Measurements from ENCODE around the gene INF2.

INF2 gene

DNA sequence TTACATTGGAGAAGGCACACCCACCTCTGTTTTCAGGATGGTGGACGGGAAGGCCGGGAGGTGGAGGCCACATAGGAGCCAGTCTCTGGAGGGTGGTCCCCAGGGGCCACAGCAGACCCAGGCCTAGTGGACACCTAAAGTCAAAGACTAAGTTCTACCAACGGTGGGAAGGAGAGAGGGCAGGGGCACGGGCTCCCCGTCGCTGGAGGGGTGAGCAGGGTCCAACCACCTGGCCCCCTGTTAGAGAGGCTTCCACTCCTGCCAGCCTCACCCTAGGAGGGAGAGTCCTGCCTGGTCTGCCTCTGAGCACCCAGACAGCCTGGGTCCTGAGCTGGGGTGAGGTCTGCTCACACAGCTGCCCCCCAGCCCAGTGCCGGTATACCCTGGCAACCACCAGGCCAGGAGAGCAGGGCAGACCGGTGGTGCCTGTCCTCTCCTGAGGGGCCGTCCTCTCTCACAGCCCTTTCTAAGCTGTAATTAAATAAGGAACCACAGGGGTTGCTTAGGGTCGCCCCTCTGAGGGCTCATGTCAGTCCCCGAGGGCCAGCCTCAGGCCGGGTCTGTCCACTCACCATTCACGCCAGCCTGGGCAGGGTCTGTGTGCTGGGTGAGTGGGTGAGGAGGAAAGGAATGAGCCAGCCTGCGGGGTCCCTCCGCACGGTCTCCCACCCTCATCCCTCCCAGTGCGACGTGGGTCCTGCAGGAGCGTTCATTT lies 2.3 kb downstream of the INF2 start:
- no peak for DNase-seq

DNA sequence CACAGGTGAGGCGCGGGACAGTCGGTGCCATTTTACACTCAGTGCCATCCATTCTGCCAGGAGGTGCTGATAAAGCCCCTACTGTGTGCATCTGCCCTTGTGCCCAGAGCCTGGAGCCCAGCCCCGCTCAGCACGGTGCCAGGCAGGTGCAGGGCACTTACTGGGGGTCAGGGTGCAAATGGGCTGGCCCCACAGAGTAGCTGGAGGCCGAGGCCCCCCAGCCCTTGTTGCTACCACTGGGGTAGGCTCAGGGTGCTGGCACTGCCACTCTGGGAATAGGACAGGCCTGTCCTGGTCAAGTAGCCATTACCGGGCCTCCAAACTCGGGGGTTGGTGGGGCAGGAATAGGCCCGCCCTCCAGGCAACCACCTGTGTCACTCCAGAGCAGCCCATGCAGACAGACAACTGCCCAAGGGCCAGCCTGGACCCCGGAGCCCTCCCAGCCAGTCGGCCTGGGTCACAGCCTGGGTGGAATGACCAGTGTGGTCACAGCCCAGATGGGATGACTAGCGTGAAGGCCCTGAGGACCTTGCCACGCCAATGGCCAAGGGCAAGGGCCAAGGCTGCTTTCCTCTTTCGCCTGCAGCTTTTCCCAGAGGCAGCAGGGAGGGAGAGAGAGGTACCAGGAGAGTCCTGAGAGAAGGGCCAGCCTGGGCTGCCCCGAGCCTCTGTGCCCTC lies 3.0 kb downstream of the INF2 start:
- DNase-seq = no peak

DNA sequence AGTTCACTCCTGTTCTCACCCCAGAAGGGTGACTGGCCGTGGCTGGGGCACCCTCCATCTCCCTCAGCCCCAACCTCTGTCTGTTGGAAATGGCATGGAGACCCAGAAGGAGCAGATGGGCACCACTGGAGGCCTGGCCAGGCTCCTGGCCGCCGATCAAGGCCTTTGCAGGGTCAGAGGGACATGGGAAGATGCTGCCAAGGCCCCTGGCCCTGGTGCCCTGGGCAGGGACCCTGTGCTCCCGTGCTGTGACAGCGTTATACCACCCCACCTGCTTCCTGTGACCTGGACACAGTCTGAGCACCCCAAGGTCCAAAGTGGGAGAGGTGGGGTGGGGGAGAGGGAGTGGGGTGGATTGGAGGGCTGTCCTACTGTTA lies 3.5 kb downstream of the INF2 start:
- no peak for DNase-seq

DNA sequence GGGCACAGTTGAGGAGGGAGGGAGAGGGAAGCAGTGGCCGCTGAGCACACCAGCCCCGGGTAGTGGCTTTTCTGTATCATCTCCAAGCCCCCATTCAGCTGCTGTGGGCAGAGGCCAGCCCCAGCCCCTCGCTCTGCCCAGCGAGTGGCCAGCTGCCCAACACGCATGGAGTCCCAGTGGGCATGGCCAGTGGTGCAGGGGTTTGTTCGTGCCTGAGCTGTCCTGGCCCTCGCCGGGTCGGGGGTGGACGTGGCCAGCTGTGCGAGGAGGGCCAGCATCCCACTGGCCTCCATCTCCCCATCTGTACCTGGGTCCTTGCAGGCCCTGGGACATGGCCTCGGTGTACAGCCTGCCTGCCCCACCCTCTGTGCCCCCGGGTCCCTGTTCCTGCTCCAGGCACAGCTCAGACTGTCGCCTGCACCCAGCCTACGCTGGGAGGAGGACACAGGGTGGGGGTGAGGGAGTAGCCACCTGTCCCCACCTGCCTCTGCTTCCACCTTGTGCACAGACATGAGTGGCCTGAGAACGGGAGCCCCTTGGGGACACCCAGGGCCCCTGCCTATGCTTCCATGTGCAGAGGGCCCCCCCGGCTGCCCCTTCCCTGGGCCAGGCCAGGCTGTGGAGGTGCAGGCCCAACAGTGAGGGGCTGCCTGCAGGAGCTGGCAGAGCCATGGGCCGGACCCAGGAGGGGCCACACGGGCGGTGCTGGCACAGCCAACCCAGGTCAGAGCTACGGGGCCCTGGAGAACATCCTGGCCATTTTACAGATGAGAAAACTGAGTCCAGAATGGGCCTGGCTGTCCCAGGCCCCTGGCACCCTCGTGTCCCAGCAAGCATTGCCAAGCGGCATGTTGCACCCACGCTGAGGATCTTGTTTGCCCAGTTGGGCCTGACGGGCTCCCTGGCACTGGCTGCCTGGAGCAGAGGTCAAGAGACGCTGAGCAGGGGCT lies 4.3 kb downstream of the INF2 start:
- no peak for DNase-seq

DNA sequence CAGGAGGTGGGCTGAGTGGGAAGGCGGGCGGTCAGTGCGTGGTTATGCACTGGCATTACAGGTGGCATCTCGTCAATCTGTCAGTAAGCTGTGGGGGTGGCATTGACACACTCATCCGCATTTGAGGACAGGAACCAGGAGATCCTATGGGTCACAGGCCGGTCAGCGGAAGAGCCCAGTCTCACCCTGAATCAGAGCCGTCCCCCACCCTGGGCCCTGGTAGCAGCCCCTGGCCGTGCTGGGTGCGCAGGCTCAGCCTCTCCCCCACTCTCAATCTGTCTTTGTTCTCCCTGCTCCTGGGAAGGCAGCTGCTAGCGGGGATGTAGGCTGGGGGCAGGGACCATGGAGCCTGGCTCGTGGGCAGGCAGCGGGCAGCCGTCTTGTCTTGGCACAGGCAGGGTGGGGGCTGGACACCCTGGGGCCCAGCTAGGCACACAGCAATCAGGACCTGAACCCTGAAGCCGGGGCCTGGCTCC lies 5.1 kb downstream of the INF2 start:
- peak; percentile 84 for DNase-seq

DNA sequence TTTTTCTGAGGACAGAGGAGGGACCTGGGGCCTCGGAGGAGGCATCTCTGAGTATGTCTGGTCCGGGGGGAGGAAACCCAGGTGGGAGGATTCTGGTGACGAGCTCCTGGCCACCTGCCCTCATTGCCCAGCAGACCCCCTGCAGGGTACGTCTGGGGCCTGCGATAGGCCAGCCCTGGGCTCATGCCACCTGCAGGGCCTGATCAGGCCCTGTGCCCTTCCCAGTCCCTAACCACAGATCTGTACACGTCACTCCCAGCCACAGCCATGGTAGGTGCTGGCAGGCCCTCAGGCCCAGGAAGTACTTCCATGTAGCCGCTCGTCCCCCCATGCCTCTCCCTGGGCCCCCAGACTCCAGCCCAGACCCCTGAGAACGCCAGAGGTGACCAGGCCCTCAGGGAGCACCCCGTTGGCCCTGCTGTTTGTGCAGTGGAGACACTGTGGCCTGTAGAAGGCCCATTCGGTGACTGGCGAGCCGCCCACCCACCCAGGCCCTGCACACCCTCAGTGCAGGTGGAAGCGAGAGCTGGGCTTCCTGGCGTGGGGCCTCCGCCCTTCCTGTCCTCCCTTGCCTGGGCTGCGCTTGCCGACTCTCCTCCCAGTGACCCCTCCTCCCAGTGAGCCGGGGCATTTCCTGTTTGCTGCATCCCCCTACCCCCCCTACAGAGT lies 5.7 kb downstream of the INF2 start:
- peak; percentile 64 for DNase-seq

DNA sequence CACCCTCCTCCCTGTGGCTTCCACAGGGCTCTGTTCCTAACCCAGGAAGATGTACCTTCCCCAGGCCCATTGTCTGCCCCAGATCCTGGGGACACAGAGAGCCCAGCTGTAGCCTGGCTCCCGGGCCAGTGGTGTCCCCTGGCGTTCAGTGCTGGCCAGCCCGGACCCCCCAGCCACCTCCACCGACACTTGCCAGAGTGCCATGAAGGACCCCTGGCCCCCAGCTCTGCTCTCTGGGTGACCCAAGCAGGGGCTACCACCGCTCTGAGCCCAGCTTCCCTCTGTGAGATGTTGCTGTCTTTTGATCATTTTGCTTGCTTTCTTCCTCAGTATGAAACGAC lies 6.2 kb downstream of the INF2 start:
- DNase-seq = no peak

DNA sequence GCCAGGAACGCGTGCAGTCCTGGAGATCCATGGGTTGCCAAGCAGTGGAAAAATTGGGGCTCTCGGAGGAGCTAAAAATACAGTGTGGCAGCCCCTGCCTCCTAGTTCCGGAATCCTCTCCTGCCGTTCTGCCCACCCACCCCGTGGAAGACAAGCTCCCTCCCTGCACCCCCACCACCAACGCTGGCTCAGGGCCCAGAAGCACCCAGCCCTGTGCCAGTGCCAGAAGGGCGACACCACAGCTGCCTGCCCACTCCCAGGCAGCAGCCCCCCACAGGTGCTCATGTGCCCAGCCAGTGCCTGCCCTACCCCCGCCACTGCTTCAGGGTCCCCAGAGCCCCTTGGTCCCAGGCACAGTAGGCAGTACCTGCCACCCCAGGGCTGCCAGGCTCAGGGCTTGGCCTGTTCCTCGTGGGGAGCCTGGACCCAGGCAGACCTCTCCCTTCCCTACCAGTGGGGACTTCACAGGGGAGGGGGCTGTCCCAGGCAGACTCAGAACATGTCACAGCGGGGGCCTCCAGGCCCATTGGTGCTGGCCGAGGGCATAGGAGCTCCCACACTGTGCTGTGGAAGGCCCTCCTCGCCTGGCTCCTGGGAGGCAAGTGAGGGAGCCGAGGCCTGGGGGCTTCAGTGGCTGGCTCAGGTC lies 7.4 kb downstream of the INF2 start:
- DNase-seq = peak; percentile 55

DNA sequence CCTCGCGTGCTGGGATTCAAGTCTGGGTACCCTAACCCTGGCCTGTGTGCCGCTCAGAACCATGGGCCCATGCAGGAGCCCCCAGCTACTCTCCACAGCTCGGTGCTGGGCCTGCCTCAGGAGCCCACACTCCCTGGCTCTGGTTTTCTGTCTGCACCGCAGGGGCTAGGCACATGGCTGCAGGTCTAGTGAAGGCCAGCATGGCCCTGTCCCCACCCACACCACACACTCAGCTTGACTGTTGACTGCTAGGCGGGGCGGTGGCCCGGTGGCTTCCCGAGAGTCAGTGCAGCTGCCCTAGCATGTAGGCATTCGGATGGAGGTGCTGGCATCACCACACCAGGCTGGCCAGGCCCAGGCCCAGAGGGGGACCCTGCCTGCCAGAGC lies 7.9 kb downstream of the INF2 start:
- no peak for DNase-seq

DNA sequence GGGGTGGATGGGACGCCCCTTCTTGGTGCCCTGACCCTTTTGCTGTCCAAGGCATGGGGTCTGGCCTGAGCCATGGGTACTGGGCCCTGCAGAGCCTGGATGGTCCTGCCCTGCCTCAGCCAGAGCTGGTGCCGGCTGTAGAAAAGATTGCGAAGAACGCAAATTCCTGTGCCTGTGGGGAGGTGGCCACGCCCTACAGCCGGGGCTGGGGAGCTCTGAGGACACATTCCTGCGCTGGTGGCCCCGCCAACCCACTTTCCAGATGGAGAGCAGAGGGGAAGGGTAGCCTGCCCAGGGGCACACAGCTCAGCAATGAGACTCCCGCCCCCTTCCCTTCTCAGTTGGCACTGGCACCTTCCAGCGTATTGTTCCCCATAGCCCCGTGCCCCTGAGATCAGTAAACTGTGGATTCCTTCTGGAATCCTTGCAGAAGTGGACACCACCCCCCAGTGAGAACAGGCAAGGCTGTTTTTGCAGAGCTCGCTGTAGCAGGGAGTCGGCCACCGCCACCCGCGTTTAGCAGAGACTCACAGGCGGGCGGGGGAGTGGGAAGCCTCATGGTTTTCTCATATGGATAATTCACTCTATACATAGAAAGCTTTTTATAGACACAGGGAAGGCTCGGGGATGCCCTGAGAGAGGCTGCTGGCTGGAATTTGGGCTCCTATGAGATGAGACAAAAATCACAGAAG lies 8.6 kb downstream of the INF2 start:
- DNase-seq = no peak

DNA sequence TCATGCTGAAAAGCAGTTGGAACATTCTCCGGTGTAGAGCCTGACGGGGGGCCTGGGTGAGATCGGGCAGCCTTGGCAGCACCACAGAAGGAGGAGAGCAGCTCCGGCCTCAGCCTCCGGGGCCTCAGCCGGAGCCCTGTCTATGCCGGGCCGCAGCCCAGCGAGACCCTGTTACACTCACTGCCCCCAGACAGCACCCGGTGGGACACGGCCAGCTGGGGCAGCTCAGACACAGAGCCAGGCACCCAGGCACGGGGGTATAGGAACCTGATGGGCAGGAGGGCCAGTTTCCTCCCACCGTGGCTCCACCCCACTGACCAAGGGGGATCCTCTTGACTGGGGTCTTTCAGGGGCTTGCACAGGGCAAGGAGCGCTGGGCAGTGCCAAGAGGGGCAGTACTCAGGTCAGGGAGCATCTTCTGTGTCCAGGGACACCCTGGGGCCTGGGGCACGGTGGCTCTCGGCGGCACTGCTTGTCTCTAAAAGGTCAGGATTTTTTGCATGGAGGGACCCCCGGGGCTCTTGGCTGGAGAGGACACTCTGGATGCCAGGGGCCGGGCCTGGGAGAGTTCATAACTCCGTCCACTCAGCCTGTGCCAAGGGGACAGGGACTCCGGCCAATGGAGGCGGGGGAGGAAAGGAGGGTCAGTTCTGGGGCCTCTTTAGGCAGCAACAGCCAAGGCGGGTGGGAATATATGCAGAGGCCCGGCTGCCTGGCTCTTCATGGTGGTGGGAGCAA lies 9.4 kb downstream of the INF2 start:
- DNase-seq = no peak

DNA sequence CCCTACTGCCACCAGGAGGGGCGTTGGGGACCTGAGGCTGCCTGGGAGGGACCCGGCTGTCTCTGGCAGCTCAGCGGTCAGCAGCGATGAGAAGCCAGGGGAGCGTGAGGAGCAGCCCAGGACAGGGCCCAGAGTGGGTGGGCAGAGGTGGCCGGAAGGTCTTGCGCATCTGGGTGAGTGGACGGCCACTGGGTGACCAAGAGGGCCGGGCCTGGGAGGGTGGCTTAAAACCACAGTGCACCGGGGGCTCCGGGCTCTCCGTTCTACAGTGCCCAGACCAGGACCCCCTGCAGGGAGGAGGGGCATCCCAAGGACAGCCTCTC lies 10.0 kb downstream of the INF2 start:
- no peak for DNase-seq

DNA sequence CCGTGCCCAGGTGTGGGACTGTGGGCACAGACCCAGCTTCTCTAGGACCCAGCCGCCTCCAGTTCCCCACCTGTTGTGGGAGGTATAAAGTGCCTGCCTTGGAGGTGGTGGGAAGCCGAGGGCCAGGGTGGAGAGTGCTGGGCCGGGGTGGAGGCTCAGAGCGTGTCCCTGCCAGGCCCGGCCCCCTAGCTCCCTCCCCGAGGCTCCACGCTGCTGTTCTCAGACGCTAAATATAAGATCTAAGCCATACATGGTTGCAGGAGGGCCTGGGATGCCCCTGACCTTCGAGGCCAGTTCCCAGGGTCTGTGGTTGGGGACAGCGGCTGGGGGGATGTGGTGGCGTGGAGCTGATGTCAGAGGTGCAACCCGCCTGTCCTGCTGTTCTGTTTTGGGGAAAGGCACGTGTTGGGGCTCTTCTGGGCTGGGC lies 10.8 kb downstream of the INF2 start:
- no peak for DNase-seq

DNA sequence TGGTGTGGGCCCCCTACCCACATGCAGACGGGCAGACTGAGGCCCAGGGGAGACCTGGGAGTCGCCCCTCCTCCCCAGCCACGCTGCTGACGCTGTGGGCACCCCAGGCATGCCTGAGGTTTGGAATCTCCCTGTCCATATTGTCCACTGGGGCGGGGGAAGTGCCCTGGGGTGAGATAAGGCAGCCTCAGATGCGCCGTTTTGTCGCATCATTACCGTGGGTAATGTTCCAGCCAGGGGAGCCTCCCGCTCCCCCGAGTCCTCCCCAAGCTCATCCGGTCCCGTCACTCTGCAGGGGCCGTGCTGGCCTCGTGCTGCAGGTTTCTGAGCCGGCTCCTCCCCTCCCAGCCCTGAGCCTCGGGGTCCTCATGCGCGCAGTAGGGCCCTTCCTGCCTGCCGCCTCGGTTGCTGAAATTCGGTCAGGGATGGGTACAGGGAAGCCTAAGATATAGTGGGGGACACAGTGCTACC lies 11.4 kb downstream of the INF2 start:
- DNase-seq = no peak

DNA sequence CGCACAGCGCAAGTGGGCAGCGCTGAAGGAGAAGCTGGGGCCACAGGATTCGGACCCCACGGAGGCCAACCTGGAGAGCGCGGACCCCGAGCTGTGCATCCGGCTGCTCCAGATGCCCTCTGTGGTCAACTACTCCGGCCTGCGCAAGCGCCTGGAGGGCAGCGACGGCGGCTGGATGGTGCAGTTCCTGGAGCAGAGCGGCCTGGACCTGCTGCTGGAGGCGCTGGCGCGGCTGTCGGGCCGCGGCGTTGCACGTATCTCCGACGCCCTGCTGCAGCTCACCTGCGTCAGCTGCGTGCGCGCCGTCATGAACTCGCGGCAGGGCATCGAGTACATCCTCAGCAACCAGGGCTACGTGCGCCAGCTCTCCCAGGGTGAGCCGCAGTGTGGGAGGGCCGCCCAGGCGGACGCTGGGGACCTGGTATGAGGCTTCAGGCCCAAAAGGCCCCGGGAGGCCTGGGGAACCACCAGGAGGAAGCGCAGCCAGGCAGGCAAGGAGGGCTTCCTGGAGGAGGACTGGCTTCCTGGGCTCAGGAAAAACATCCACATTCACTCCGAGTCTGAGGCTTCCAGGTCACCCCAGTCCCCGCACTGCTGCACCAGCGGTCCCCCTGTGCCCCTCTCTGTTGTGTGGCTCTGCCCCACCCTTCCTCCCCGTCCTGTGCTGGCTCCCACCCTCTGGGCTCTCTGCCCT lies 12.1 kb downstream of the INF2 start:
- DNase-seq = no peak

DNA sequence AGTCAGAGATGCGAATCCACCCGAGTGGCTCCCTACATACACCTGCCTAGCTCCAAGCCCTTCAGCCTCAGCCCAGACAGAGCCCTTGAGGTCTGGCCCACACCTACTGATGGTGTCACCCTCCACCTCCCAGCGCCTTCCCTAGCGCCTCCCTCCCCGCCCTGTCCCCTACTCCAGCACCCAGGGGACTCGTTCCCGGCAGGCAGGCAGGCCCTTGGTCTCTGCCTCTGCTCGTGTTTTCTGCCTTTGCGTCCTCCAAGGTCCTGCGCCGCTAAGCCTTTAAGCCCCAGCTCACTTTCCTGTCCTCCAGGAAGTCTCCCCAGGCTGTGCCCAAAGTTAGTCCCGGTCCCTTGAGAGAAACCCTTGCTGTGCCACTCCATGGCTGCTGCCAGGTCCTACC lies 12.7 kb downstream of the INF2 start:
- DNase-seq = no peak

DNA sequence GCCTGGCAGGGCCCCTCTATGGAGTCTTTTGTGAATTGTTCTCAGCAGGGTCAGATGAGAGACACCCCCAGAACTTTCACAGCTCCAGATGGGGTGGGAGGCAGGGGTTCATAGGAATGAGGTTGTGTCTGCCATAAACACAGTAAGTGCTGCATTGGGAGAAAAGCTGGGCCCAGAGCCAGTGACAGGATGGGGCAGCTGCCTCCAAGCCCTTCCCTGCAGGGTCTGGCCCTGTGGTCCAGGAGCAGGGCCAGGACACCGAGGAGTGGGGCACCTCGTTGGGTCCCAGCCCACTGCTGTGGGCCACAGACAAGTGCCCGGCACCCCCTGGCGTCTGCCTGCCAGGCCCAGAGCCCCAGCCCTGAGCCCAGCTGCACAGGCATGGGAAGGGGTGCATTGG lies 13.3 kb downstream of the INF2 start:
- DNase-seq = no peak

DNA sequence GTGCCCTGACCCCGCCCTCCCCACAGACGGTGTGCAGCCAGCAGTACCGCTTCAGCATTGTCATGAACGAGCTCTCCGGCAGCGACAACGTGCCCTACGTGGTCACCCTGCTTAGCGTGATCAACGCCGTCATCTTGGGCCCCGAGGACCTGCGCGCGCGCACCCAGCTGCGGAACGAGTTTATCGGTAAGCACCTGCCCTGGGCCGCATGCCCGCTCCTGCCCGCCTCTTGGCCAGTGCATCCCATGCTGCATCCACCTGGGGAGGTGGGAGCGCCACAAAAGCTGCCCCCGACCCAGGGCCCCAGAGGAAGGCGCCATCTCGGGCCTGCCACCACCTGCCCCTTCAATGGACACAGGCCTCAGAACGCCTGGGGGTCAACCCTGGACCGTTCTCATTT lies 13.9 kb downstream of the INF2 start:
- DNase-seq = no peak

DNA sequence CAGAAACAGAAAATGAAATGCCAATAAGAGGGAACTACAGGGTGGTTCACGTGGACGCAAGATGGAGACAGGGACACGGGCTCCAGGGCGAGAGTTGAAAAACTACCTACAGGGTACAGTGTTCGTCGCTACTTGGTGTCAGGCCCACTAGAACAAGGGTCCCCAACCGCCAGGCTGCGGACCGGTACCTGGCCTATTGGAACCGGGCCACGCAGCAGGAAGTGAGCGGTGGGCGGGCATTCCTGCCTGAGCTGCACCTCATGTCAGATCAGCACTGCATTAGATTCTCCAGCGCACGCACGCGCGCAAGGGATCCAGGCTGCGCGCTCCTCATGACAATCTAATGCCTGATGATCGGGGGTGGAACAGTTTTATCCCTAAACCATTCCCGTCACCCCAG lies 14.8 kb downstream of the INF2 start:
- DNase-seq = no peak

DNA sequence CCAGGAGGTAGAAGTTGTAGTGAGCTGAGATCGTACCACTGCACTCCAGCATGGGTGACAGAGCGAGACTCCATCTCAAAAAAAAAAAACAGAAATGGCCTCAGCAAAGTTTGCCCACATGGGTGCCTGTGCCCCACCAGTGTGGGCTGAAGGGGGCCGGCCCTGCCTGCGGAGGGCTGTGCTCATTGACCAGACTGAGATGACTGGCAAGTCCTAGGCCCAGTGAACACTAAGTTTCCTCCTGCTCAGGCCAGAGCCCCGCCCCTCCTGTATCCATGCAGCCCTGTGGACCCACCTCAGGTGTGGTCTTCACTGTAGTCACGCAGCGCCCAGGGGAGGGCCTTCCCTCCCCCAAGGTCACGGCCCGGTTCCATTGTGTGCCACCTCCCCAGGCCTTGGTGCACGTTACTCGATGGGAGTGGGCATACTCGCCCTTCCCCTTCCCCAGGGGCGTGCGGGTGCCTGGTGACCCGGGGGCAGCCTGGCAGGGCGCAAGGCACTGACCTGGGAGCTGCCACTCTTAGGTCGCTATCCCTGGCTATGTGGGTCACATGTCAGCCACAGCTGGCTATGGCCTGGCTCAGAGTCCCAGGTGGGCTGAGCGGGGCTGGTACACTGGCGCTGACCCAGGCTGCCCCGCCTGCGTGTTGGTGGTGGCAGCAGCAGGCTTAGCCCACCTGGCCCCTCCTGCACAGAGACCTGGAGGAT lies 16.1 kb downstream of the INF2 start:
- DNase-seq = no peak

All from COR-L47 (cell line).